Stimulated activated CD4-positive, alpha-beta T cell treated with anti-CD3 and anti-CD28 coated beads, Interleukin-1b, Interleukin-23, amount 100 ng/mL, for 4 hours (primary cell): ENCODE measurements around the gene FGFBP2.

Experiments used
- DNase-seq, 2 donors: peaks; one replicate each; pipeline ENCODE4 v3.0.0-alpha.2; 2020; ENCODE audit warnings: low read depth in 2 of 2

FGFBP2 gene

GRCh38 chr4:15968551-15969300, 5.8 kb upstream of the FGFBP2 start:
- DNase-seq, result no peak

DNA sequence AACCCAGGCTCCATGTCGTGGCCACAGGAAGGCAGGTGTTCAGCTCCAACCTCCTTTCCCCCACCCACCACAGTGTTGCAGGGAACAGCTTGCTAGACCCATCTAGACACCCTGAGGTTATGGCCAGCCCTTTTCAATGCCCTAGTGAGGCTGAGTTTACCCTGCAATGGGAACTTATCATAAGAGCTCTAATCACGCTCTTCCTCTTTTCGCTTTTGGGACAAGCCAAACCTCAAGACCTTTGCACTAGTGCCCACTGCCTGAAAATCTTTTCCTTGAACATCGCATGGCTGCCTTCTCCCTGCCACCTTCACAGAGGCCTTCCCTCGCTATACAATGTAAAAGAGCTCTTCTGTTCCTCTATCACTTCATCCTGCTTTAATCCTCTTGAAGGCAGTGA, 2.4 kb upstream of the FGFBP2 start:
- DNase-seq, result no peak

DNA sequence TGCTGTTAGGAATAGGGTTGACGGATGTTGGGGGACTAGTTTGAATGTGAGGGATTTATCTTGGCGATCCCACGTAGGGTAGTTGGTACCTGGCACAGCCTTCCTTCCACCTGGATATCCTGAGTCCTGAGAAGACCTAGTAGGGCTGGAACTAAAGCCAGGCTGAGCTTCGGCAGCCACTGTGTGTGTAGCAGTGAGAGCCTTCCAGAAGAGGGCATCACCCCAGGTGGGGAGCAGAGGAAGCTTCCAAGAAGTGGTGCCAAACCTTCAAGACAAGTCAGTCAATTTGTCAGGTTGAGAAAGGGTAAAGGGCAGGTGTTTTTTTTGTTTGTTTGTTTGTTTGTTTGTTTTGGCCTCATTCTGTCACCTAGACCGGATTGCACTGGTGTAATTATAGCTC, 1.2 kb upstream of the FGFBP2 start:
- DNase-seq, result no peak

- no peak for DNase-seq
These were observed 601 bp upstream of the FGFBP2 start for GRCh38 chr4:15963576-15963975.

- no peak for DNase-seq
These were observed 1.0 kb downstream of the FGFBP2 start for GRCh38 chr4:15961781-15962510.

DNA sequence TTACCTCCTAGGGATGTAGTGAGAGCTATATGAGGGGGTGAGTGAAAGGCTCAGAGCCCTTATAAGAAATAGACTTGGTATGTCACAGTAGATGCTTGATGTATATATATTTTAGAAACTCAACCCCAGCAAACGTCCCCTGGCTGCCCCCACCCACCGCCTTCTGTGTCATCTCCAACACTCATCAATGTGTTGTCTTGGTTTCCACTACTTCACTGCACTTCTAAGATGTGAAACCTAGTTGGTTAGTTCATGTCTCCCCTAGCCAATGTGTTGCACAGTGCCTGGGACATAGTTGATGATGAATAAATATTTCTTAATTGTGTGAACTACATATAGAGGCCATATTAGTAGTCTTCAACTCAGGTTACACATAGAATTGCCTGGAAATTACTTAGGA, 4.4 kb downstream of the FGFBP2 start:
- no peak for DNase-seq

DNA sequence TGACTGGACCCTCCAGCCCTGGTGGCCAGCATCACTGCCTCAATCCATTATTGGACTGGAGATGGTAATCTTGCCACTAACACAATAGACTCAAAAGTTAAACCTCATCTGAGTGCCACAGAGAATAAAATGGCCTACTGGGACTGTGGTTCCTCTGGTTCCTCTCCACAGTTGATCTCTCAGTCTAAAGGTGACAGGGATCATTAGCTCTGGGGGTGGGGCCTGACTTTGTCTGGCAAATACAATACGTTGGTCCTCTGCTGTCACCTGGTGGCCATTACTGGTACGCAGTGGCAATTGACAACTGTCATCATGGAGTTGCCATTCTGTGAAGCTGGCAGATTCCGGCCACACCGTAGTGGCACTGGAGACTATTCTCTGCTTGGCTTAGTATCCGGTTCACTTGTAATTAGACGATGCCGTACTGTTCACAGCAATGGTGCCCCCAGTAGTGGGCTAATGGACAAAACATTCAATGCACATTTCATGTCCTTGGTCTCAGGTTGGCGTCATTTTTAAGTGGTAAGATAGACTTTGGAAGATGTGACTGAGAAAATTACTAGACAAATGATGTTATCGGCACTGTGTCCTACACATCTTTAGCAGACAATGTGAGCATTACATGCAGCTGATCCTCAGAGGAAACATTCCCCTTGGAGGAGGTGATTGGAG, 6.7 kb downstream of the FGFBP2 start:
- DNase-seq, result peak; percentile 67 to 70

DNA sequence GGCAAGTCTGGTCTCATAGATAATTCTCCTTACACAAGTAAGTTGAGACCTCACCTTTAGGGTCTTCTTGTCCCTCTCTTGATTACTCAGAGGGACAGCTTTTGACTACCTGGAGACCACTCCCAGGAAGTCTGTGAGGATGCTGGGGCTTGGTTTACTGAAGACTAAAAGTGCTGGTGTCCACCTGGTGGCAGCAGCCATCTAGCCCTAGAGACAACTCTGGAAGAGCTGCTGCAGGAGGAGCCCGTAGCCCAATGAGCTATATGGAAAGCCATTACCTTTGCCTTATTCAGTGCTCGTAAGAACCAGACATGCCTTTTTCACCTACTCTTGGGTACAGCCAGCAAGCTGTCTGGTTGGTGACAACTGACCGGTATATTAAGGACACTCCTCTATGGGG, 7.3 kb downstream of the FGFBP2 start:
- no peak for DNase-seq

DNA sequence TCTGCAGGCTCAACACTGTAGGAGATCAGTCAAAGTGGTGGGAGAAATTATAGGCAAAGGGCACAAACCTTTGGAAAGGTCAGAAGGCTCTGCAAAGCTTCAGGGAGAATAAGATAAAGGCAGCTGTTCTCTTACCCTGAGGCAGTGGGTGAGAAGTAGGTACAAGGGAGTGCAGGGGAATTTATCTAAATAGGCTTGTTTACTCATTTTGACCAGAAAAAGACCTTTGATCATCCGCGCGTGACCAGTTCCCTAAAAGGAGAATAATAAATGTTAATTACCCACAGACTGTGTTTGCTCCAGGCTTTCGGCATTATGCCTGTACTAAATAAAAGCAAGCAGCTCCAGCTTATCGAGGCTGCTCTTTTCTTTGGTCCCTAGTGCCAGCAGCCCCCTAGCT, 9.3 kb downstream of the FGFBP2 start:
- no peak for DNase-seq

DNA sequence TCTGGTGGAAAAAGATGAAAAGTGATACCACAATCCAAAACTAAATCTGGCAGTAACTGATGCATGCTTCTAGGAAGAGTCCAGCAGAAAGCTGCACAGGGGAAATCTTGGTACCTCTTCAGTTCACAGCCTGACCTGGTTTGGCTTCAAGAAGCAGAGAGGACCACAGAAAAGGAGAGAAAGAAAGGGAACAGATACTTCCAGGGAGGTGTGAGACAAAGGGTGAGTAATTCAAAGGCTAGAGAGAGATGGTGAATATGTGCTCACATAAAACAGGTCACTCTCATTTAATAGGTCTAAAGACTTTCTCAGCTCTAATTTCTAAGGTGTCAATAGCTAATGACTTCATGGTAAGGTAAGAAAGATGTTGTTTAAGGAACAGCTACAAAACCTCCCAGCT, 11.2 kb downstream of the FGFBP2 start:
- DNase-seq, result no peak

GRCh38 chr4:15948826-15949225, 14.1 kb downstream of the FGFBP2 start:
- no peak for DNase-seq

DNA sequence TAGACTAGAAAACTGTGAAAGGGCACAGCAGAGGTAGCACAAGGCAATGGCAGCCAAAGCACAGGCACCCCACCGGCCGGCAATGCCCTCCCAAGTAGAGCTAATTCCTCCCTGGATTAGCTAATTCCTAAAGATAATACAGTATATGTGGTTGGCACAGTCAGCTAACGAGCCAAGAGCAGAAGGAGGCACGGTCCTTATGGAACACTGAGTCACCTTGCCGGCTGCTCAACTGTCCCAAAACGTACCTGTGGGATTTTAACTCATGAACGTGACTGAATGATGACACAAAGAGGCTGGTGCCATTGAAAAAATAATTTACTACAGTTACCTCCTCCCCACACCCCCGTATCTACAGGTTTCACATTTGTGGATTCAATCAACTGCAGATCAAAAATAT, 15.3 kb downstream of the FGFBP2 start:
- DNase-seq, result no peak

DNA sequence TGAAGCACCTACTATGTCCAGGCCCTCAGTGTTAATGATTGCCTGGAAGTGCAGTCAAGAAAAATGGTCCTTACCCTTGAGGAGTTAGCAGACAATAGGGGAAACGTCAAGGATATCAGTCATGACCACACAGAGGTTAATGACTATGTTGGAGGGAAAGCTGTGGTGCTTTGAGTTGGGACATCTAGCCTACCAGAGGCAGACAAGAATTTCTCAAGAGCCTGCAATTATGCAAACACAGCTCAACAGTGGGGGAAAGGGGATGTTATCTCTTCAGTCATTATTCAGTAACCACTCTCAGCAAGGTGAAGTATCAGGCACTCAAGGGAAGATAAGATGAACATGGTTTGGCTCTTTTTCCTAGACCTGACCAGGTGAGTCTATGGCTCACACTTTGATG, 17.5 kb downstream of the FGFBP2 start:
- DNase-seq, result no peak

GRCh38 chr4:15944895-15945294, 18.1 kb downstream of the FGFBP2 start:
- no peak for DNase-seq

DNA sequence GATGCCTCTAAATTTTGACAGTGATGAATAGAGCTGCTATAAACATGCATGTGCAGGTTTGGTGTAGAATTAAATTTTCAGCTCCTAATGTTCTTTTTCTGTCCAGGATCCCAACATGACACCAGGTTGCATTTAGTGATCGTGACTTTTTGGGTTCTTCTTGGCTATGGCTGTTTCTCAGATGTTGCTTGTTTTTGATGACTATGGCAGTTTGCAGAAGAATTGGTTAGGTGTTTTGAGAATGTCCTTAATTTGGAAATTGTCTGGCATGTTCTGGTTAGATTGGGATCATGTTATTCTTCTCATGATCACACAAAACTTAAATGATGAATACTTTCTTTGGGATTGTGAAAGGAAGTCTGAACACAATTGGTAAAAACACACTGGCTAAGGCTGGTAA, 20.7 kb downstream of the FGFBP2 start:
- DNase-seq, result no peak

GRCh38 chr4:15938640-15939039, 24.3 kb downstream of the FGFBP2 start, which contains the start of gene FGFBP1:
Gene FGFBP1 (minus strand): TSS chr4:15938740. CDS start chr4:15936632, 2,108 bp downstream.
- DNase-seq, result no peak

DNA sequence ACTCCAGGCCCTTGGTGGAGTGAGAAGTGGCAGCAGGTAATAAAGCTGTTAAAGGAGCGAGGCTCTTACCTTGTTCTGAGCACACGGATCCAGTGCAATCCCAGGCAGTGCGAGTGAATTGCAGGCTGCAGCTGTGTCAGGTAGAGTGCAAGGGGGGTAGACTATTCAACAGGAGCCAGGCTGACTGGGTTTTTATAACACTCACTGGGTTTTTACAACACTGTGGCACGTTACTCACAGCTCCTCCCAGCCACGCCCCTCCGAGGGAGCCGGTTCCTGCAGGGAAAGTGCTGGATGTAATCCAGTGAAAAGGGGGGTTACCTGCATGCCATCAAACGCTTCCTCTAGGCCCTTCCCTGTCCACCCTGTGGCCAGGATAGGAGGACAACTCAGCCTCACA, 24.8 kb downstream of the FGFBP2 start:
- DNase-seq, result no peak

DNA sequence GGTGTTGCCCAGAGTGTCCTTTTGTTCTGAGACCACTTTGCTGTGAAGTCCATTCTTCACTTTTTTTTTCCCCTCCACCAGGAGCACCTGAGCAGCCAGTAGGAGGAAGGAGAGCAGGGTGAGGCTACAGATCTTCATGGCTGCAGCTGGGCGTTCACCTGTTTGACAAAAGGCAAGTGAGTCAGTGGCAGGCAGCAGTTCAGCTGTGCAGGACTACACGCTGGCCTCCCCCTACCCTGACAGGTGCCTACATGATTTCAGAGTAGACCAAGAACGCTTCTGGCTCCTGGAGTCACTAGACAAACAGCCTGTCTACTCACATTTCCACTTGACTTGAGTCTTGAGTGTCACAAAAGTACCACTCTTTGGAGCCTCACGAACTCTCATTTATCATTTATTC, 26.5 kb downstream of the FGFBP2 start:
- DNase-seq, result no peak

DNA sequence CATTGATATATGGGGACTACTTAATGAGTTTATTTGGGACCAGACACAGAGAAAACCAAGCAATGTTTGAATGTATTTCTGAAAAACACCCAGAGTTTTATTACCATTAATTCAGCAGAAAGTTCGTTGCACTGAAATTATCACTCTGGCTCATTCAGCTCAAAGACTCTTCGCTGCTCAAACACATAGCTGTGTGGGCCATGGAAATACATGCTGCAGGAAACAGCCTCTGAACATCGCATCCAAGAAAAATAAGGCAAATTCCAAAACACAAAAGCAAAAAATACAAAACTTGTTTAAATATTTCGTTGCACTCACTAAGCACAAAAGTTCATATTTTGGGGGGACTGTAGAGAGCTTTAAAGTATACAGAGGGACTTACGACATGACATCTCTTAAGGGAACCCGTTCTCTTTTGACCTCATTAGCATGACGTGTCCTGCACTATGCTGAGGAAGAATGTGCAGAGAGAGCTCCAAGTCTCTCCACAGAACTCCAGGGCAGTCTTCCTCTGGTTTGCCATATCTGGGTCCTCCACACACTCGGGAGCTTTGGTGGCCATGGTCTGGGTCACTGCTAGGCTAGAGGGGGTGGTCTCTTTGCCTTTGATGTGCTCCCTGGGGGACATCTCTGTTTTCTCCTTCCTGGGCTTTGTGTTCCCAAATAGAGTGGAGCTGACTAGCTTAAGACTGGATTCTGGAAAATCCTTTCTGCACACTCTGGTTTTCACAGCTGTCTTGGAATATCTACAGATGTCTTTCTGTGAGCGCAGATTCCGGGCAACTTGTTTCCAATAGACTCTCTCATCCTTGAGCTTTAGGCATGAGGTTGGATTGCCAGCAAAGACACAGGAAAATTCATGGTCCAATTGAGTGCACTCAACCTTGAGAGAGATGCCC, 27.2 kb downstream of the FGFBP2 start:
- no peak for DNase-seq

GRCh38 chr4:15934259-15934658, 28.7 kb downstream of the FGFBP2 start:
- no peak for DNase-seq

- no peak for DNase-seq
These were observed 31.3 kb downstream of the FGFBP2 start for GRCh38 chr4:15931451-15932210.
